Activated T-cell treated with anti-CD3 and anti-CD28 coated beads, Interleukin-2, amount 50 U/mL, for 1 hour (primary cell): ENCODE data around the gene IFI27L2.

Experiments
- DNase-seq: peaks from one replicate; pipeline ENCODE4 v3.0.0-alpha.2; 2020

IFI27L2 gene

DNA sequence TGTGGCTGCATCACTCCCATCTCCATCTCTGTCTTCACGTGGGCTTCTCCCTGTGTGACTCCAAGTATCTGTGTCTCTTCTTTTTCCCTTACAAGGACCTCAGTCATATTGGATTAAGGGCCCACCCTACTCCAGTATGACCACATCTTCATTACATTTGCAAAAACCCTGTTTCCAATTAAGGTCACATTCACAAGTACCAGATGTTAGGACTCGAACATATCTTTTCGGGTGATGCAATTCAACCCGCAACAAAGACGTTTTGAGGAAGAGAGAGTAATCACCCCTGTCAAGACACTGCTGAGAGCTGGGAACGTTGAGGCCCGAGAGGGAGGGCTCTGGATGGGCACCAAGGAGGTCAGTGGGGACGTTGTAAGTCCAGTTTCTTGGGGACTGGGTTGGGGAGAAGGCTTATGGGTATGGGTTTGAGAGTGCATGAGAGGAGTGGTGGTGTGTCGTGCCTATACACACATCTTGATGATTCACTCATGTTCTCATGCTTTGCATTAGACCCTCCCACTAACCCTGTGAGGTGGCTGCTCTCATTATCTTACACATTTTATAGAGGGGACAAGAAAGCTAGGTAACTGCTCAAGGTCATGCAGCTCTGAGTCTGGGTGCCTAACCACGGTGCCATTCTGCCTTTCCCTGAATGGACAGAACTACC is 30.9 kb downstream of the IFI27L2 start:
- DNase-seq, result no peak

DNA sequence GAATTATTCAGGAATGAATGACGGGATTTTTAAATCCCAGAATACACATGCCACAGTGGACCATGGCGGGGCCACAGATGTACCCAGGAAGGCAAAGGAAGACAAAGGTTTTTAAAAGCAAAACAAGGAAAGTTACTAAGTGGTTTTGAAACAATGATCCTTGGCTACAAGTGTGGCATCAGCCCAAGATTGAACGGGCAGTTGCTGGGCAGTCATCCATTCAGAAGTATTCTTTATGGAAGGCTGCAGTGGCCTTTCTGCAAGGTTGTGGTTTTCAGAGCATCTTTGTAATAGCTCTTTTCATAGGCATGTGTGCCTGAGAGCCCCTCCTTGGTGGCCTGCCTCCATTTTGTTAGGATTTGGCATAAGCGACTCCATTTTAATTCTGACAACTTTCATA is 32.3 kb downstream of the IFI27L2 start:
- no peak for DNase-seq

DNA sequence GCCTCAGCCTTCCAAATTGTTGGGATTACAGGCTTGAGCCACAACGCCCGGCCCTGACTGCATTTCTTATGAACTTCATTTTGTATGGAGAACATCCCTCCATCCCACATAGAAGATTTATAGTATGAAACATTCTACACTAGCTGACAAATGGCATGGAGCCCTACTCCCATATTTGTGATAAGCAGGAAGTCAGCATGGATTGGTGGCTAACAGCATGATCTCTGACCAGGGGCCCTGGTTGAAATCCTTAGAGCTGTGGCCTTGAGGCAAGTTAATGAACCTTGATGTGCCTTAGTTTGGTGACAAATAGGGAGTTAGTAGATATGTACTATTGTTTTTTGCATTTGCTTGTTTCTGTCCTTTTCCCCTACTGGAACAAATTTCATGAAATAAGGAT is 36.0 kb downstream of the IFI27L2 start:
- no peak for DNase-seq

DNA sequence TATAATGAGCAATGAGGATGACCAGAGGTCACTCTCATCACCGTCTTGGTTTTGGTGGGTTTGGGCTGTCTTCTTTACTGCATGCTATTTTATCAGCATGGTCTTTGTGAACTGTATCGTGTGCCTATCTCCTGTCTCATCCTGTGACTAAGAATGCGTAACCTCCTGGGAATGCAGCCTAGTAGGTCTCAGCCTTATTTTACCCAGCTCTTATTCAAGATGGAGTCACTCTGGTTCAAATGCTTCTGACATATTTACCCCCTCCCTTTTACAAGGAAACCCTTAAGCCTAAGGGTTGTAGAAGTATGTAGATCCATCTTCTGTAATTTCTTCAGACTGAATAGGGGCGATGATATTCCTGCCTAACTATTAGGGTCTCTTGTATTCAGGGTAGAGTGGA is 39.9 kb downstream of the IFI27L2 start:
- DNase-seq, result no peak

DNA sequence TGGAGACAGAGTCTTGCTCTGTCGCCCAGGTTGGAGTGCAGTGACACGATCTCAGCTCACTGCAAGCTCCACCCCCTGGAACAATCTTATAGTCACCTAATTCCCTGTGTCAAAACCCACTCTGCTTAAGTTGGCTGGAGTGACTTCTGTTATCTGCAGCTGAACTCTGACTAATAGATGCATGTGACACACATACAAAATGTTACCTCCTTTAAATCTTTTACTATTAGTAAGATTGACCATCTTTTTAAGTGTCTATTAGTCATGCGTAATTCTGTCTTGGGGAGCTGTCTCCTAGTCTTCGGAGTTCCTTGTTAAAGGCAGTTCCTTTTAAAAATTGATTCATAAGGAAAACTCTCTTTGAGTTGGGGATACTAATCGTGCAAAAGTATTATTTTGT is 40.9 kb downstream of the IFI27L2 start:
- no peak for DNase-seq

DNA sequence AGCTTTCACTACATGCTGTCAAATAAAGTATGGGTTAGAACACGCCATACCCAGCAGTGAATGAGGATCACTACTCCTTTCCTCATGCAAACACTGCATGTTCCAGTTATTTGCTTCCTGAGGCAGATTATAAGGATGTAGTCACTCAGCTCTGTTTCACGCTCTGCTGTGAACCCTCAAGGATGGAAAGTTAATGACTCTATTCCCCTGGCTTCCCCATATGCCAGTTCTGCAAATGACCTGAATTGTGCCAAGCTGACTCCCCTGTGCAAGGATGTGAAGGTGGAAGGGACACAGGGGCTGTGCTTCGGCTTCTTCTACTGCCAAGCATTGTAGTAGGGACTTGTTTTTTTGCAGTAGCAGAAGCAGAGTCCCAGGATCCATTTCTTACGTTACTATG is 41.5 kb downstream of the IFI27L2 start:
- DNase-seq, result no peak

DNA sequence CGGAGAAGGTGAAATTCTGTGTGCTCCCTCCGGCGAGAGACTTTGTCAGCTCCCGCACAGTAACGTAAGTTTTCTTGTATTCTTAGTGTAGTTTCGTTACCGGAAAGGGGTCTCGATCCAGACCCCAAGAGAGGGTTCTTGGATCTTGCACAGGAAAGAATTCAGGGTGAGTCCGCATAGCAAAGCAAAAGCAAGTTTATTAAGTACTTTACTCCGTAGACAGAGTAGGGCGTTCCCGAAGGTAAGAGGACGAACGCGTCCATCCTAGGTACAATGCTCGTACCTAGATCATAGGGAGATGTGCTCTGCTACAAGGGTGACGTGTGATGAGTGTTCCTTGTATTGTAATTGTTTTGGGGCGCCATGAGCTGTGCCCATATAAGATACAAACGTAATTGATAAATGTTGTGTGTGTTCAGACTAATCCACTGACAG is 48.0 kb downstream of the IFI27L2 start:
- no peak for DNase-seq

DNA sequence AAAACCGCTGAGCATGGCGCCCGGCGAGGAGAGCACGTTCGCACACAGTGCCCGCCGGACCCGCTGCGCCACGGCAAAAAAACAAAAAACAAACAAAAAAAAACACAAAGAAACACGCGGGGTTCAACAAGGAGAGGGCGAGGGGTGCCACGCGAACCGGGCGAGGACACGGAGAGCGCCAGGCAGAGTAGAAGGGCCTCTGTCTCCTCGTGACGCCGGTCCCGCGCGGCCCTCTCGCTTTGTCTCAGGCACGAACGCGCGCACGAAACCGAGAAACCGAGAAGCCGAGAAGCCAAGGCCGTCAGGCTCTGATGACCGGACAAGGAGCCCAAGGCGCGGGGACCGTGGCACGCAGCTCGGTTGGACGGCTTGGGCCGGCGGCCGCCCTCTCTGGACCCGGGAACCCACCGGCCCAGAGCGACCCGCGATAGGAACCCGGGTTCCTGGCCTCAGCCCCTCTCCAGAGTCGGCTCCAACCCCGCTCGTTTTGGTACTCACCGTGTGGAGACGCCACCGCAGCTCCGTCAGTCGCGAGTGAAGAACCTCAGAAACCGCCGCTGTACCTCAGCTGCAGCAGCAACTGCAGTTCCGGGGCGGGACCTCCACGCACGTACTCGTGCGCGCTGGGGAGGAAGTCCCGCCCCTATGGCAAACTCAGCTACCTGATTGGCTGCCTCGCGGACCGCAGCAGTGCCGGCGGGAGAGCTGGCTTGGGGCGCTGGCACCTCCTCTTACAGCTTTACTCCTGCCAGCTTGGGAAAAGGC is 48.6 kb downstream of the IFI27L2 start, which contains the start of the genes DDX24 and IFI27L1:
Gene DDX24, minus strand, starts transcription at position 582 of the 765 bp plus-strand sequence. CDS start 1,460 bp downstream, outside the sequence.
Gene IFI27L1, plus strand, starts transcription at position 690 of the 765 bp plus-strand sequence. CDS start 15,628 bp downstream, outside the sequence.
- DNase-seq, result peak; percentile 96

DNA sequence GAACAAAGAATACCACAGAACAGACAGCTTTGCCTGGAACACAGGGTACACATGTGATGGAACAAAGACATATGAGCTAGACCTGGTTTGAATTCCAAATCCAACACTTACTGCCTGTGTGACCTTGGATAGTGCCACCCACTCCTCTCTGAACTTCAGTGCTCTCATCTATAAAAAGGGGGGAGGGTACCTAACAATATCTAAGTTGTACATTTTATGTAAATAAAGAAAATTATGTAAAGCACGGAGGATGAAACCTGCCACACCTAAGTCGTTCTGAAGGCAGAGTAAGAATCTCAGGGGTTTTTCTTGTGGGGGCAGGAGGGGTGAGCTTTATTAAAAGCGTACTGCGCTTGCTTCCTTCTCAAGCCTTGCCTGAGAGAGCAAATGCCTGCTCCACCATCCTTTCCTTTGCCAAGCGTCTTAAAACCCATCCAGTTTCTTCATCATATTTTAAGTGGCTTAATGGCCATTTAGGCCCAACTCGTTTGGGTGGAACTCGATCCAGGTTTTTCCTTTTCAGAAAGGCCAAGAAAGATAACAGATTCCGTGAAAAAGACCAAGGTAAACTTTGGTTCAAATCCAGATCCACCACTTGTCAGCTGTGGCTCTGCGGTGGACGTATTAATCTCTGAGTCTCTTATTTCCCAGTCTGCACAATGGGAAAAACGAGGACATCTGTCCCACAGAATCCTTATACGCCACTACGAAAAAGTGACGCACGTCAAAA is 49.3 kb downstream of the IFI27L2 start:
- DNase-seq, result no peak

DNA sequence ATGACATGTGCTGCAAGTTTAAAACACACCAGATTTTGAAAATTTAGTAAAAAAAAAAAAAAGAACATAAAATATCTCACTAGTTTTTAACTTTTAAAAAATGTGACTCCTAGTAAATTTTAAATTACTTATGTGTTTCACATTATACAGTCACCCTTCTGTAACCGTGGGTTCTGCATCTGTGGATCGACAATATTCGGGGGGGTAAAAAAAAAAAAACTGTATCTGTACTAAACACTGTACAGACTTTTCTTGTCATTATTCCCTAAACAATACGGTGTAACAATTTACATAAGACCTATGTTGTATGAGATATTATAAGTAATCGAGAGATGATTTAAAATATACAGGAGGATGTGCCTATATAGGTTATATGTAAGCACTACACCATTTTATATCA is 51.6 kb downstream of the IFI27L2 start:
- DNase-seq, result no peak
